ENCODE results near the gene C16orf90. TPM values are rescaled to one million over a fixed set of nuclear protein-coding genes. Genes with fewer than 3 reads are reported as not detected.

The C16orf90 gene
- not detected for total RNA-seq

GRCh38 chr16:3495176-3495575 is at the start of gene C16orf90:
TSS of gene C16orf90 (minus strand) at chr16:3495489. CDS start at chr16:3495421, 68 bp downstream.

Small RNA genes lying within 50 kb of the gene (small RNA-seq; reads per million reads assigned to genes)
- gene MIR6126: not detected

Other genes with a start within 250 kb of the C16orf90 start
- 0.46 TPM for gene MEFV, start 238.9 kb downstream of the C16orf90 start, total RNA-seq
- gene ZNF263, start 212.0 kb downstream of the C16orf90 start, total RNA-seq: 36.0 TPM
- gene TIGD7, start 190.1 kb downstream of the C16orf90 start, total RNA-seq: 22.4 TPM
- gene ZNF75A, start 190.0 kb downstream of the C16orf90 start, total RNA-seq: 32.8 TPM
- gene OR2C1, start 139.6 kb downstream of the C16orf90 start, total RNA-seq: 0.46 TPM
- gene ZSCAN32, start 94.5 kb downstream of the C16orf90 start, total RNA-seq: 7.8 TPM
- gene ZNF174, start 94.3 kb downstream of the C16orf90 start, total RNA-seq: 12.7 TPM
- 4.6 TPM for gene ZNF597, start 52.0 kb downstream of the C16orf90 start, total RNA-seq
- 16.1 TPM for gene NAA60, start 51.8 kb downstream of the C16orf90 start, total RNA-seq
- 42.7 TPM for gene CLUAP1, start 5.5 kb upstream of the C16orf90 start, total RNA-seq
- gene NLRC3, start 81.9 kb upstream of the C16orf90 start, total RNA-seq: 0.69 TPM
- gene SLX4, start 116.1 kb upstream of the C16orf90 start, total RNA-seq: 9.9 TPM
- gene DNASE1, start 159.2 kb upstream of the C16orf90 start, total RNA-seq: 39.9 TPM
- gene TRAP1, start 222.0 kb upstream of the C16orf90 start, total RNA-seq: 75.2 TPM